GM12878 (cell line): ENCODE measurements around the gene NPW. TPM values are rescaled to one million over a fixed set of nuclear protein-coding genes. Genes with fewer than 3 reads are reported as not detected.

Experiments
- ATAC-seq: fragments of 200-7000 bp; cut with Tn5 transposase; 3 replicates; pipeline ENCODE4 v1.9.1; 2020; ENCODE audit warnings: mild to moderate bottlenecking, moderate library complexity
- BruUV-seq: library from RNA; stranded (reverse); fragments of 400-500 nt; replicated peaks from 2 replicates; lab custom pipeline; 2021; lab: Mats Ljungman, UMichigan
- CTCF ChIA-PET: fragments of 300-600 bp; sonication (Branson Sonifier 250); formaldehyde crosslinking; extraction: SDS; loops from one replicate; lab custom pipeline; 2021; ENCODE audit warnings: inconsistent platforms; lab: Yijun Ruan, JAX
- POLR2A ChIA-PET: fragments of 350-600 bp; formaldehyde crosslinking; extraction: SDS; loops from one replicate; lab custom pipeline; 2021; ENCODE audit warnings: inconsistent platforms; lab: Charles Lee
- RAD21 ChIA-PET: fragments of 300-600 bp; sonication (Branson Sonifier 250); formaldehyde crosslinking; loops from one replicate; lab custom pipeline; 2023; ENCODE audit warnings: antibody characterized with exemption; ENCODE audit not compliant: unreplicated experiment; lab: Charles Lee
- SMC1A ChIA-PET: fragments of 300-600 bp; sonication (Branson Sonifier 250); formaldehyde crosslinking; loops from one replicate; lab custom pipeline; 2023; ENCODE audit not compliant: unreplicated experiment, uncharacterized antibody; lab: Charles Lee
- DNase-seq: peaks from one replicate; pipeline ENCODE4 v3.0.0-alpha.2; 2011; ENCODE audit warnings: low read depth, low spot score
- FAIRE-seq: peaks from 3 replicates; lab custom pipeline; 2011; peaks lifted over from hg19 to GRCh38; lab: Jason Lieb, UNC
- H2AFZ ChIP-seq: 2 replicates; pipeline ENCODE4 v1.6.0; 2011; ENCODE audit warnings: low read depth, low read length, control low read depth; ENCODE audit not compliant: control insufficient read depth
- H3K27ac ChIP-seq: 2 replicates; pipeline ENCODE4 v1.5.1; 2011; ENCODE audit warnings: control low read depth; ENCODE audit not compliant: control insufficient read depth, insufficient read depth
- H3K27me3 ChIP-seq, 2 experiments: replicated peaks in 1 of 2; 2 replicates each; pipeline versions ENCODE4 v1.6.0 to v1.6.1; 2011; ENCODE audit warnings: low read length in 1 of 2; ENCODE audit not compliant: control insufficient read depth in 2 of 2, insufficient read depth in 2 of 2
- H3K36me3 ChIP-seq, 2 experiments: 2 replicates each; pipeline ENCODE4 v1.5.1; 2011; ENCODE audit warnings: low read length in 1 of 2; ENCODE audit not compliant: control insufficient read depth in 2 of 2, insufficient read depth in 2 of 2
- H3K4me1 ChIP-seq: 2 replicates; pipeline ENCODE4 v1.6.1; 2011; ENCODE audit warnings: mild to moderate bottlenecking, low read length, moderate library complexity, mixed read lengths; ENCODE audit not compliant: control insufficient read depth, insufficient read depth
- H3K4me2 ChIP-seq: 2 replicates; pipeline ENCODE4 v1.6.0; 2011; ENCODE audit warnings: control low read depth; ENCODE audit not compliant: control insufficient read depth, insufficient read depth
- H3K4me3 ChIP-seq: fragments of 200-600 bp; sonication (generic); 2 replicates; pipeline ENCODE4 v1.5.1; 2016
- H3K79me2 ChIP-seq: 2 replicates; pipeline ENCODE4 v1.6.0; 2011; ENCODE audit warnings: low read length; ENCODE audit not compliant: control insufficient read depth, insufficient read depth
- H3K9ac ChIP-seq: 2 replicates; pipeline ENCODE4 v1.8.0; 2011; ENCODE audit warnings: low read length, control low read depth, mixed read lengths; ENCODE audit not compliant: control insufficient read depth, insufficient read depth
- H3K9me3 ChIP-seq: replicated peaks from 3 replicates; pipeline ENCODE4 v1.5.1; 2011; ENCODE audit warnings: mild to moderate bottlenecking, low read length; ENCODE audit not compliant: control insufficient read depth, insufficient read depth
- H4K20me1 ChIP-seq: 2 replicates; pipeline ENCODE4 v1.6.0; 2011; ENCODE audit not compliant: control insufficient read depth, insufficient read depth
- BMI1 ChIP-seq: fragments of 450-650 bp; IDR thresholded peaks from 2 replicates; pipeline ENCODE4 v1.6.1; 2016; ENCODE audit warnings: mild to moderate bottlenecking, moderate library complexity, borderline replicate concordance
- DPF2 ChIP-seq: fragments of 450-650 bp; IDR thresholded peaks from 2 replicates; pipeline ENCODE4 v1.6.1; 2017; ENCODE audit warnings: mild to moderate bottlenecking
- GABPA ChIP-seq: IDR thresholded peaks from 2 replicates; pipeline ENCODE4 v1.6.1; 2014; ENCODE audit warnings: antibody characterized with exemption, low read depth, mild to moderate bottlenecking, inconsistent platforms
- HSF1 ChIP-seq: fragments of 150-350 bp; IDR thresholded peaks from 2 replicates; pipeline ENCODE4 v1.6.1; 2014; ENCODE audit warnings: mild to moderate bottlenecking, low read depth, low read length
- LARP7 ChIP-seq: fragments of 450-650 bp; IDR thresholded peaks from 2 replicates; pipeline ENCODE4 v1.6.1; 2017; ENCODE audit warnings: mild to moderate bottlenecking
- MEF2B ChIP-seq: fragments of 450-650 bp; IDR thresholded peaks from 2 replicates; pipeline ENCODE4 v1.6.1; 2018; ENCODE audit warnings: mild to moderate bottlenecking, moderate library complexity; ENCODE audit not compliant: partially characterized antibody, poor library complexity, severe bottlenecking
- MLLT1 ChIP-seq: fragments of 450-650 bp; IDR thresholded peaks from 2 replicates; pipeline ENCODE4 v1.6.1; 2016; ENCODE audit warnings: mild to moderate bottlenecking
- PBX3 ChIP-seq: IDR thresholded peaks from 2 replicates; pipeline ENCODE4 v1.6.1; 2011; ENCODE audit warnings: mild to moderate bottlenecking, low read depth, low read length, moderate library complexity; ENCODE audit not compliant: insufficient replicate concordance
- SREBF1 ChIP-seq: IDR thresholded peaks from 2 replicates; pipeline ENCODE4 v1.6.1; 2012; ENCODE audit warnings: mild to moderate bottlenecking, low read length
- STAT1 ChIP-seq: fragments of 450-650 bp; conservative IDR thresholded peaks from 2 replicates; pipeline ENCODE4 v1.6.1; 2014; ENCODE audit warnings: antibody characterized with exemption, mild to moderate bottlenecking
- YY1 ChIP-seq: IDR thresholded peaks from 2 replicates; pipeline ENCODE4 v1.6.1; 2011; ENCODE audit warnings: low read depth, mild to moderate bottlenecking, low read length
- ZBTB4 ChIP-seq: fragments of 450-650 bp; formaldehyde crosslinking; IDR thresholded peaks from 2 replicates; pipeline ENCODE4 v1.4.0; 2022; ENCODE audit warnings: mild to moderate bottlenecking, moderate library complexity
- ZNF217 ChIP-seq: fragments of 450-650 bp; IDR thresholded peaks from 2 replicates; pipeline ENCODE4 v1.6.1; 2017; ENCODE audit warnings: antibody characterized with exemption, mild to moderate bottlenecking
- WGBS: methylation state at CpG from one replicate; pipeline ENCODE4 v1.1.6; 2016; ENCODE audit warnings: low lambda C conversion rate; ENCODE audit not compliant: insufficient replicate concordance, insufficient coverage; ENCODE audit errors: missing lambda C conversion rate; 5-methylcytosine and 5-hydroxymethylcytosine counted together
- in situ Hi-C: fragments of 300-500 bp; cut with MboI; formaldehyde crosslinking; loops from 9 replicates; pipeline ENCODE4 v1.14.3; 2018; ENCODE audit warnings: mixed read lengths
- intact Hi-C: fragments of 100-400 bp; cut with micrococcal nuclease; formaldehyde crosslinking; loops from one replicate; pipeline ENCODE4 v1.14.2; 2022; ENCODE audit not compliant: unreplicated experiment
- polyA plus RNA-seq, 11 experiments: library from polyadenylated mRNA; depleted of rRNA in 4 of 11; unstranded in 6 of 11; stranded (reverse) in 5 of 11; fragments of >200 nt; fragmentation: Nextera tagmentation in 4 of 11; fragmentation: Illumina TruSeq in 1 of 11; extraction: Ambion mirVana in 4 of 11; extraction: Trizol in 1 of 11; gene quantifications; 1 replicate in 1 of 11; 2 replicates in 10 of 11; pipeline versions ENCODE4 v1.2.1 to v1.2.3, GENCODE V29; 2011 to 2016; ENCODE audit warnings: inconsistent platforms in 2 of 11, missing spikeins in 2 of 11, low read depth in 1 of 11
- total RNA-seq, 4 experiments: library from RNA; depleted of rRNA in 3 of 4; stranded (reverse); fragments of >200 nt in 3 of 4; fragmentation: Illumina TruSeq in 1 of 4; extraction: Trizol in 1 of 4; gene quantifications; 2 replicates each; pipeline versions ENCODE4 v1.2.1 to v1.2.3, GENCODE V29; 2013 to 2021

NPW gene
- total and polyA plus RNA-seq, 10 of the 15 experiments (the other 5 are each of a cell fraction or from before 2014, with no cell fraction given) = 0.23 to 2.5 (median 0.98) TPM; not detected in 4

GRCh38 chr16:2029350-2029749 lies 9.8 kb downstream of the NPW start (continued):
- TF ChIP-seq YY1 (no peak), ZNF217 (no peak), MLLT1 (no peak), SREBF1 (no peak), GABPA (no peak), BMI1 (no peak)
- TF ChIP-seq, all 136 proteins: peak for 0

- Histone ChIP-seq H3K9me3 (no peaks in the 10 kb centered on the region), H3K4me2 (no peak overlapping the region), H3K79me2 (no peaks in the 10 kb centered on the region), H4K20me1 (peaks cover 5% of the 10 kb centered on the region; the same call in 1 of the 2 replicates), H3K27me3 (peaks cover 11 to 13% of the 10 kb centered on the region in 2 experiments), H3K9ac (no peak overlapping the region), H3K4me3 (no peak overlapping the region), H3K27ac (no peak overlapping the region), H3K36me3 (no peaks in the 10 kb centered on the region), H3K4me1 (no peaks in the 10 kb centered on the region), H2AFZ (no peak overlapping the region)
- ChIA-PET RAD21 (interaction anchor here (0.7 kb wide), 1 partner anchor 118 kb away, joined by 3 read pairs; no protein-coding TSS in a partner anchor), SMC1A (no interaction called here), CTCF (no interaction called here), POLR2A (no interaction called here)
- BruUV-seq = no TSS peak
- ATAC-seq (no peak), DNase-seq (no peak), FAIRE-seq (no peak)
- intact Hi-C loops (no loop called here), in situ Hi-C loops (no loop called here)
- 59% methylated on average over 11 of the region's 11 CpGs for WGBS
- TF ChIP-seq HSF1 = no peak
- no peak for TF ChIP-seq ZBTB4
- no peak for TF ChIP-seq PBX3
- TF ChIP-seq STAT1 = no peak
- TF ChIP-seq DPF2 = no peak
- no peak for TF ChIP-seq MEF2B
- no peak for TF ChIP-seq LARP7
These were observed 10.5 kb downstream of the NPW start for GRCh38 chr16:2030036-2030435.
